HG03342 (cell line): Measurements from ENCODE around the gene TMEM203.

ENCODE experiments used
- ATAC-seq: cut with Tn5 transposase; IDR thresholded peaks from one replicate; pipeline ENCODE4 v1.9.1; 2021; ENCODE audit warnings: mild to moderate bottlenecking, moderate library complexity; ENCODE audit not compliant: unreplicated experiment

TMEM203 gene

GRCh38 chr9:137167747-137168572 is 37.5 kb downstream of the TMEM203 start:
- ATAC-seq, result no peak

GRCh38 chr9:137167277-137167746 is 38.1 kb downstream of the TMEM203 start:
- ATAC-seq, result no peak

GRCh38 chr9:137166380-137167229 is 38.8 kb downstream of the TMEM203 start:
- no peak for ATAC-seq

- no peak for ATAC-seq
Observed at GRCh38 chr9:137165250-137165836, 40.1 kb downstream of the TMEM203 start.

GRCh38 chr9:137164370-137165249 is 40.8 kb downstream of the TMEM203 start:
- ATAC-seq, result no peak

- ATAC-seq, result no peak
Observed at GRCh38 chr9:137163805-137164204, 41.6 kb downstream of the TMEM203 start.

- no peak for ATAC-seq
Observed at GRCh38 chr9:137163365-137163715, 42.1 kb downstream of the TMEM203 start.

- ATAC-seq, result no peak
Observed at GRCh38 chr9:137162505-137163364, 42.7 kb downstream of the TMEM203 start.

- no peak for ATAC-seq
Observed at GRCh38 chr9:137161558-137162486, 43.6 kb downstream of the TMEM203 start.

GRCh38 chr9:137160716-137161557 is 44.5 kb downstream of the TMEM203 start:
- no peak for ATAC-seq

- ATAC-seq, result no peak
Observed at GRCh38 chr9:137160054-137160425, 45.4 kb downstream of the TMEM203 start.

GRCh38 chr9:137159105-137160053 is 46.1 kb downstream of the TMEM203 start:
- no peak for ATAC-seq

- ATAC-seq, result no peak
Observed at GRCh38 chr9:137158625-137159024, 46.8 kb downstream of the TMEM203 start.

- no peak for ATAC-seq
Observed at GRCh38 chr9:137157618-137158415, 47.6 kb downstream of the TMEM203 start.

GRCh38 chr9:137156567-137157375 is 48.7 kb downstream of the TMEM203 start:
- no peak for ATAC-seq
